Kidney epithelial cell (primary cell): ENCODE data around the gene PIAS1. TPM values are rescaled to one million over a fixed set of nuclear protein-coding genes. Genes with fewer than 3 reads are reported as not detected.

Source experiments
- DNase-seq: peaks from one replicate; pipeline ENCODE4 v3.0.0-alpha.2; 2010; ENCODE audit warnings: low read depth
- H3K27me3 ChIP-seq: 2 replicates; pipeline ENCODE4 v1.6.0; 2011; ENCODE audit warnings: low read length; ENCODE audit not compliant: control insufficient read depth, insufficient read depth
- H3K36me3 ChIP-seq: 2 replicates; pipeline ENCODE4 v1.5.1; 2011; ENCODE audit warnings: low read length; ENCODE audit not compliant: control insufficient read depth, insufficient read depth
- H3K4me3 ChIP-seq: 2 replicates; pipeline ENCODE4 v1.5.1; 2011; ENCODE audit warnings: low read depth, mild to moderate bottlenecking, control low read depth, low read length
- CTCF ChIP-seq: IDR thresholded peaks from 2 replicates; pipeline ENCODE4 v1.5.1; 2011; ENCODE audit warnings: mild to moderate bottlenecking, moderate library complexity, low read length, control low read depth, inconsistent platforms; ENCODE audit not compliant: insufficient read depth, poor library complexity, severe bottlenecking
- total RNA-seq: library from RNA; depleted of rRNA; stranded (reverse); fragments of >200 nt; gene quantifications from 2 replicates; pipeline ENCODE4 v1.2.3, GENCODE V29; 2015

PIAS1 gene
- total RNA-seq, 1 donor from 2014 or later, result 8.6 TPM

GRCh38 chr15:68114356-68114755, 60.2 kb downstream of the PIAS1 start:
- no peak for TF ChIP-seq CTCF
- DNase-seq, result no peak
- Histone ChIP-seq H3K36me3 (no peaks in the 10 kb centered on the region), H3K4me3 (no peak overlapping the region), H3K27me3 (no peaks in the 10 kb centered on the region)

DNA sequence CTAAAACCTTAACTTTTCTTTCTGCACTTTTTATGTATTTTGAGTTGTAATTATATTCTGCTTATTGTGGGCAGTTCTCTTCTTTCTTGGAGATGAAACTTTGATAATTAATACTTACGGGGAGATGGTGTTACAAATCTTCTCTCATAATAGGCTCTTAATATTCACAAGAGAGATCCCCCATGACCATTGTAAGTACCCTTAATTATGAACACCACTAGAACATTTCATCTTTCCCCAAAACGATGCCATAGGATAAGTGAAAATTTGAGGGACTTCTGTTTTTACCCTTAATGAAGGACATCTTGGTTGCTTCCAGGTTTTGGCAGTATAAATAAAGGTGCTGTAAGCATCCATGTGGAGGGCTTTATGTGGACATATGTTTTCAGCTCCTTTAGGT, 60.7 kb downstream of the PIAS1 start:
- Histone ChIP-seq H3K36me3 (no peaks in the 10 kb centered on the region), H3K27me3 (no peaks in the 10 kb centered on the region), H3K4me3 (no peak overlapping the region)
- DNase-seq, result no peak
- no peak for TF ChIP-seq CTCF

DNA sequence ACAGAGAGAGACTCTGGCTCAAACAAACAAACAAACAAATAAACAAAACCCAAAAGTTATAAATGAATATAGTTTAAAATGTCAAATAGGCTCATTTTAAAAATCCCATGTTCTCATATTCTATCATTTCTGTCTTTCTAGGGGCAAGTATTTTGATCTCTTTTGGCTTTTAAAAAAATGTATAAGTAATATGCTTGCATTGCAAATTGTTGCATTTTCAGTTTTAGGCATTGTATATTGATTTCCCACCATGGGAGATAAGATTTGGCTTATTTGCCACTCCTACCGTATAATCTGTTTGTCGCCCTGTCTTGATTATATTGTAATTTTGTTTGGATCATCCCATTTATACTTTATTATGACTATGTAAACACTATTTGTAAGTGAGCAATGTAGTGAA, 70.6 kb downstream of the PIAS1 start:
- no peaks in the 10 kb centered on the region for H3K27me3 ChIP-seq

GRCh38 chr15:68126396-68126795, 72.3 kb downstream of the PIAS1 start:
- no peak for DNase-seq
- H3K27me3 ChIP-seq, result no peaks in the 10 kb centered on the region
- TF ChIP-seq CTCF, result no peak
- no peaks in the 10 kb centered on the region for H3K36me3 ChIP-seq
- H3K4me3 ChIP-seq, result no peak overlapping the region

More for the DNA sequence above, 70.6 kb downstream of the PIAS1 start:
- no peak for DNase-seq
- Histone ChIP-seq H3K4me3 (no peak overlapping the region), H3K36me3 (no peaks in the 10 kb centered on the region)
- TF ChIP-seq CTCF, result no peak

- no peak for DNase-seq
- no peak for TF ChIP-seq CTCF
- no peak overlapping the region for H3K4me3 ChIP-seq
- H3K27me3 ChIP-seq, result no peaks in the 10 kb centered on the region
- no peaks in the 10 kb centered on the region for H3K36me3 ChIP-seq
Observed at GRCh38 chr15:68129072-68129471, 75.0 kb downstream of the PIAS1 start.

DNA sequence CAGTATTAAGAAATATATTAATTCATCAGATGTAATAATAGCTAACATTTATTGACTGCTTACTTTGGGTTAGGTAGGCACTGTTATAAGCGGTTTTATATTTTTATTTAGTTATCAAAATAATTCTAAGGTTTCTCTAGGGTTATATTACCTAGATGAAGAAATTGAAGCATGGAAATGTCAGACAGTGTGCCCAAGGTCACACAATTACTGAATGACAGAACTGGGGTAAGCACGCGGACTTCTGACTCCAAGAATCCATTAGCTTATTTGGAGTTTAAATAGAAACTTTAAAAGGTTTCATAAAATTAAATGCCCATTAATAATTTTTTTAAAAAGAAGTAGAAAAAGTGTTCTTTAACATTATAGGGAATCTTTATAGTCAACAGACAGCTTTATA, 76.7 kb downstream of the PIAS1 start:
- Histone ChIP-seq H3K4me3 (no peak overlapping the region), H3K36me3 (no peaks in the 10 kb centered on the region), H3K27me3 (no peaks in the 10 kb centered on the region)
- no peak for DNase-seq
- no peak for TF ChIP-seq CTCF
